ENCODE data around the gene TMEM184B. TPM values are rescaled to one million over a fixed set of nuclear protein-coding genes. Genes with fewer than 3 reads are reported as not detected.

TMEM184B gene
- total and polyA plus RNA-seq, 10 of the 15 experiments (the other 5 are each of a cell fraction or from before 2014, with no cell fraction given) = 0.56 to 22.4 (median 7.9) TPM

DNA sequence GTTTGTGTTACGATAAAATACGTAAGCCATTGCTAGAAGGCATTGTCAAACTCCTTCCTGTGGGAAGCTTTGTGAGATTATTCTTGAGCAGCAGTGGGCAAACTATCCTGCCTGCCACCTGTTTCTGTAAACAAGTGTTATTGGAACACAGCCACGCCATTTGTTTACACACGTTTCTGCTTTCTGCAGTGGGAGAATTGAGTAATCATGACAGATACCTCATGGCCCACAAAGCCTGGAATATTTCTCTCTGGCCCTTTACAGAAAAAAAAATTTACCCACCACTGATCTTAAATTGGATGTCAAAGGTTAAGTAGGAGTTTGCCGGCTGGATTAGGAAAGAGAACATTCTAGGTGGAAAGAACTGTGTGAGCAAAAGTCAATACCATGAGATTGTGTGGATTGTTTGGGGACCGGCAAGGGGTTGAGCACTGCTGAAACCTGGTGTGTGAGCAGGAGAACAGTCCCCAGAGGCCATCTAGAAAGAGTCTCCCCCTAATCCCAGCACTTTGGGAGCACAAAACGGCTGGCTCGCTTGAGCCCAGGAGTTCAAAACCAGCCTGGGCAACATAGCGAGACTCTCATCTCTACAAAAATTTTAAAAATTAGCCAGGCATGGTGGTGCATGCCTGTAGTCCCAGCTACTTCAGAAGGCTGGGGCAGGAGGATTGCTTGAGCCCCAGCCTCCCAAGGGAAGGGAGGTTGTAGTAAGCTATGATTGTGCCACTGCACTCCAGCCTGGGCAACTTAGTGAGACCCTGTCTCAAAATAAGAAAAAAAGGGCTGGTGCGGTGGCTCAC, 85.2 kb downstream of the TMEM184B start (continued):
- TF ChIP-seq TCF7 (IDR thresholded peaks at IDR 0.05; ENCODE audit: borderline replicate concordance) = no peak

DNA sequence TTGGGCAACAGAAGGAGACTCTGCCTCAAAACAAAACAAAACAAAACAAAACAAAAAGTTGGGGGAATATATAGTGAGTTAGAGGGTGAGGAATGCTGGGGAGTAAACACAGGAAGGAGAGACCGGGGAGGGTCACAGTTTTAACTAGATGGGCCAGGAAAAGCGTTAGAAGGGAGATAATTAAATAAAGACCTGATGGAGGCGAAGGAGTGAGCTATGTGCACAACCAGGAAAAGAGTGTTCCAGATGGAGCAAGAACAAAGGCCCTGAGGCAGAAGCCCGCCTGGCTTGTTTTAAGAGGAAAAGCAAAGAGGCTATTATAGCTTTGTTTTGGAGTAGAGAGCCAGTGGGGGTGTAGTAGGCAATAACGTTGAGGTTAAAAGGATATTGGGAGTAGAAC, 86.4 kb downstream of the TMEM184B start:
- Histone ChIP-seq H3K4me3 (no peak overlapping the region), H4K20me1 (ENCODE audit: control insufficient read depth, insufficient read depth) (no peaks in the 10 kb centered on the region), H3K79me2 (ENCODE audit: control insufficient read depth, insufficient read depth, low read length) (peaks cover 1% of the 10 kb centered on the region), H3K4me1 (ENCODE audit: control insufficient read depth, insufficient read depth, low read length) (no peaks in the 10 kb centered on the region), H3K27ac (ENCODE audit: control insufficient read depth, insufficient read depth) (no peak overlapping the region), H3K9ac (ENCODE audit: control insufficient read depth, insufficient read depth, low read length) (no peak overlapping the region), H3K9me3 (replicated peaks; ENCODE audit: control insufficient read depth, insufficient read depth, low read length) (no peaks in the 10 kb centered on the region), H3K27me3 (replicated peaks in 1 of 2; ENCODE audit: control insufficient read depth in 2 of 2, insufficient read depth in 2 of 2, low read length in 1 of 2) (no peaks in the 10 kb centered on the region), H3K4me2 (ENCODE audit: control insufficient read depth, insufficient read depth) (no peak overlapping the region), H2AFZ (ENCODE audit: control insufficient read depth, low read depth, low read length) (no peak overlapping the region), H3K36me3 (ENCODE audit: control insufficient read depth in 2 of 2, insufficient read depth in 2 of 2, low read length in 1 of 2) (no peaks in the 10 kb centered on the region)
- in situ Hi-C loops (cut with MboI) = no loop called here
- intact Hi-C loops (cut with micrococcal nuclease; ENCODE audit: unreplicated experiment) = no loop called here
- POLR2A ChIA-PET = interaction anchor here (0.7 to 1.2 kb wide), 2 partner anchors 18 to 37 kb away, joined by 3 read pairs; no protein-coding TSS in a partner anchor
- TF ChIP-seq, protein P1, sequence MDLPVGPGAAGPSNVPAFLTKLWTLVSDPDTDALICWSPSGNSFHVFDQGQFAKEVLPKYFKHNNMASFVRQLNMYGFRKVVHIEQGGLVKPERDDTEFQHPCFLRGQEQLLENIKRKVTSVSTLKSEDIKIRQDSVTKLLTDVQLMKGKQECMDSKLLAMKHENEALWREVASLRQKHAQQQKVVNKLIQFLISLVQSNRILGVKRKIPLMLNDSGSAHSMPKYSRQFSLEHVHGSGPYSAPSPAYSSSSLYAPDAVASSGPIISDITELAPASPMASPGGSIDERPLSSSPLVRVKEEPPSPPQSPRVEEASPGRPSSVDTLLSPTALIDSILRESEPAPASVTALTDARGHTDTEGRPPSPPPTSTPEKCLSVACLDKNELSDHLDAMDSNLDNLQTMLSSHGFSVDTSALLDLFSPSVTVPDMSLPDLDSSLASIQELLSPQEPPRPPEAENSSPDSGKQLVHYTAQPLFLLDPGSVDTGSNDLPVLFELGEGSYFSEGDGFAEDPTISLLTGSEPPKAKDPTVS (IDR thresholded peaks at IDR 0.05; ENCODE audit: low read depth, low read length) = no peak
- TF ChIP-seq CBX5 (IDR thresholded peaks at IDR 0.05; ENCODE audit: low read depth) = no peak
- TF ChIP-seq, protein P2, sequence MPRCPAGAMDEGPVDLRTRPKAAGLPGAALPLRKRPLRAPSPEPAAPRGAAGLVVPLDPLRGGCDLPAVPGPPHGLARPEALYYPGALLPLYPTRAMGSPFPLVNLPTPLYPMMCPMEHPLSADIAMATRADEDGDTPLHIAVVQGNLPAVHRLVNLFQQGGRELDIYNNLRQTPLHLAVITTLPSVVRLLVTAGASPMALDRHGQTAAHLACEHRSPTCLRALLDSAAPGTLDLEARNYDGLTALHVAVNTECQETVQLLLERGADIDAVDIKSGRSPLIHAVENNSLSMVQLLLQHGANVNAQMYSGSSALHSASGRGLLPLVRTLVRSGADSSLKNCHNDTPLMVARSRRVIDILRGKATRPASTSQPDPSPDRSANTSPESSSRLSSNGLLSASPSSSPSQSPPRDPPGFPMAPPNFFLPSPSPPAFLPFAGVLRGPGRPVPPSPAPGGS (IDR thresholded peaks at IDR 0.05; ENCODE audit: borderline replicate concordance, insufficient read depth, low read depth, low read length, poor library complexity, severe bottlenecking) = no peak
- TF ChIP-seq PML (IDR thresholded peaks at IDR 0.05; ENCODE audit: low read length) = no peak
- no peak for TF ChIP-seq CHD4 (IDR thresholded peaks at IDR 0.05)
- no peak for TF ChIP-seq CEBPB (IDR thresholded peaks at IDR 0.05; ENCODE audit: borderline replicate concordance in 1 of 2, low read depth in 2 of 2, low read length in 2 of 2)
- TF ChIP-seq FOS (IDR thresholded peaks at IDR 0.05; ENCODE audit: borderline replicate concordance, extremely low read depth, insufficient read length) = no peak
- no peak for TF ChIP-seq SIX5 (IDR thresholded peaks at IDR 0.05; ENCODE audit: low read depth, low read length, severe bottlenecking)
- no peak for TF ChIP-seq WRNIP1 (IDR thresholded peaks at IDR 0.05; ENCODE audit: borderline replicate concordance, low read depth, low read length)
- TF ChIP-seq EGR1 (IDR thresholded peaks at IDR 0.05; ENCODE audit: borderline replicate concordance in 1 of 2, low read depth in 2 of 2, low read length in 2 of 2) = no peak
- TF ChIP-seq STAT1 (conservative IDR thresholded peaks at IDR 0.05) = no peak
- no peak for TF ChIP-seq HDAC2 (IDR thresholded peaks at IDR 0.05)
- no peak for TF ChIP-seq SP1 (IDR thresholded peaks at IDR 0.05; ENCODE audit: low read depth, low read length)
- no peak for TF ChIP-seq SMC3 (IDR thresholded peaks at IDR 0.05; ENCODE audit: borderline replicate concordance, low read length)
- BruUV-seq (replicated peaks) = no TSS peak
- FAIRE-seq (no peak), ATAC-seq (no peak), DNase-seq (ENCODE audit: low read depth, low spot score) (no peak)
- SMC1A ChIA-PET (ENCODE audit: uncharacterized antibody, unreplicated experiment) = interaction anchor here (1.0 to 1.3 kb wide), 2 partner anchors 15 to 43 kb away, joined by 3 read pairs; partner anchors contain the start of gene MAFF
- 85% methylated on average over 5 of the region's 5 CpGs for WGBS (ENCODE audit: insufficient coverage, insufficient replicate concordance, low lambda C conversion rate, missing lambda C conversion rate)
- RAD21 ChIA-PET (ENCODE audit: unreplicated experiment) = no interaction called here
- CTCF ChIA-PET = interaction anchor here (1.0 to 1.2 kb wide), 3 partner anchors 9 to 21 kb away, joined by 3 to 6 read pairs (median 3); no protein-coding TSS in a partner anchor

Measured in GM12878 (cell line).